SK-N-SH (cell line): Measurements from ENCODE around the gene B3GNT7. TPM values are rescaled to one million over a fixed set of nuclear protein-coding genes. Genes with fewer than 3 reads are reported as not detected.

Source experiments
- CTCF ChIA-PET: fragments of 300-600, 350-600 bp; formaldehyde crosslinking; extraction: SDS; loops from one replicate; lab custom pipeline; 2021; lab: Yijun Ruan, JAX
- POLR2A ChIA-PET: fragments of 350-600 bp; sonication (Branson Sonifier 250); formaldehyde crosslinking; extraction: SDS; loops from one replicate; lab custom pipeline; 2020; ENCODE audit warnings: antibody characterized with exemption, inconsistent platforms; lab: Yijun Ruan, JAX
- DNase-seq: peaks from one replicate; pipeline ENCODE4 v3.0.0; 2012
- H2AFZ ChIP-seq: fragments of 200-600 bp; sonication (generic); 2 replicates; pipeline ENCODE4 v1.8.1; 2016; ENCODE audit warnings: antibody characterized with exemption, mild to moderate bottlenecking, low read depth
- H3F3A ChIP-seq: fragments of 200-600 bp; sonication (generic); replicated peaks from 2 replicates; pipeline ENCODE3; 2016; ENCODE audit warnings: antibody characterized with exemption, mild to moderate bottlenecking; ENCODE audit not compliant: insufficient read depth
- H3K27ac ChIP-seq, 2 experiments: fragments of 200-500 bp in 1 of 2; fragments of 200-600 bp in 1 of 2; sonication (Bioruptor generic) in 1 of 2; sonication (generic), shearing (Covaris generic) in 1 of 2; 2 replicates each; pipeline versions ENCODE4 v1.5.1 to v1.6.1; 2014 to 2016; ENCODE audit warnings: low read depth in 2 of 2, inconsistent platforms in 1 of 2, low read length in 1 of 2, mild to moderate bottlenecking in 1 of 2, mixed read lengths in 1 of 2
- H3K27me3 ChIP-seq: fragments of 200-600 bp; sonication (generic), shearing (Covaris generic); 2 replicates; pipeline ENCODE4 v1.6.1; 2016; ENCODE audit warnings: mixed run types; ENCODE audit not compliant: insufficient read depth
- H3K36me3 ChIP-seq, 2 experiments: fragments of 200-500 bp in 1 of 2; fragments of 200-600 bp in 1 of 2; sonication (Bioruptor generic) in 1 of 2; sonication (generic) in 1 of 2; replicated peaks in 1 of 2; 2 replicates each; pipeline versions ENCODE3 to v1.5.1; 2014 to 2016; ENCODE audit warnings: low read length in 1 of 2, mild to moderate bottlenecking in 1 of 2; ENCODE audit not compliant: insufficient read depth in 2 of 2, control insufficient read depth in 1 of 2
- H3K4me1 ChIP-seq, 2 experiments: fragments of 200-500 bp in 1 of 2; fragments of 200-600 bp in 1 of 2; sonication (Bioruptor generic) in 1 of 2; sonication (generic), shearing (Covaris generic) in 1 of 2; 2 replicates each; pipeline versions ENCODE4 v1.5.1 to v1.6.1; 2014 to 2016; ENCODE audit warnings: low read depth in 1 of 2, low read length in 1 of 2, mixed run types in 1 of 2; ENCODE audit not compliant: insufficient read depth in 2 of 2, control insufficient read depth in 1 of 2
- H3K4me2 ChIP-seq: fragments of 200-600 bp; sonication (generic), shearing (Covaris generic); 2 replicates; pipeline ENCODE4 v1.6.1; 2017; ENCODE audit warnings: mixed run types
- H3K4me3 ChIP-seq, 2 experiments: fragments of 200-500 bp in 1 of 2; fragments of 200-600 bp in 1 of 2; sonication (Bioruptor generic) in 1 of 2; sonication (generic), shearing (Covaris generic) in 1 of 2; 2 replicates each; pipeline versions ENCODE4 v1.5.1 to v1.8.1; 2014 to 2016; ENCODE audit warnings: low read depth in 2 of 2, inconsistent platforms in 1 of 2, low read length in 1 of 2, mild to moderate bottlenecking in 1 of 2, mixed read lengths in 1 of 2, moderate library complexity in 1 of 2
- H3K79me2 ChIP-seq: fragments of 200-600 bp; sonication (generic); 2 replicates; pipeline ENCODE4 v1.8.1; 2017; ENCODE audit warnings: mild to moderate bottlenecking; ENCODE audit not compliant: insufficient read depth
- H3K9ac ChIP-seq: fragments of 200-600 bp; sonication (generic); 2 replicates; pipeline ENCODE4 v1.6.1; 2017; ENCODE audit warnings: mixed run types
- H3K9me2 ChIP-seq: fragments of 200-600 bp; sonication (generic); 2 replicates; pipeline ENCODE4 v1.6.1; 2017; ENCODE audit warnings: mixed run types
- H3K9me3 ChIP-seq: fragments of 200-600 bp; sonication (generic); 2 replicates; pipeline ENCODE4 v1.6.1; 2017; ENCODE audit warnings: mixed run types, mild to moderate bottlenecking, moderate library complexity
- H4K20me1 ChIP-seq: fragments of 200-600 bp; sonication (generic); 2 replicates; pipeline ENCODE4 v1.6.1; 2017; ENCODE audit warnings: mild to moderate bottlenecking, mixed run types; ENCODE audit not compliant: insufficient read depth
- EP300 ChIP-seq, 2 experiments: IDR thresholded peaks; 2 replicates each; pipeline versions ENCODE4 v1.4.0 to v1.6.1; 2012; ENCODE audit warnings: borderline replicate concordance in 1 of 2, low read depth in 1 of 2, low read length in 1 of 2
- EZH2phosphoT487 ChIP-seq: fragments of 200-600 bp; sonication (generic); IDR thresholded peaks from 2 replicates; pipeline ENCODE4 v1.6.1; 2017; ENCODE audit warnings: low read depth, mixed run types, mild to moderate bottlenecking, antibody characterized with exemption, moderate library complexity, borderline replicate concordance
- FOSL2 ChIP-seq: IDR thresholded peaks from 2 replicates; pipeline ENCODE4 v1.4.0; 2012; ENCODE audit warnings: low read depth, mild to moderate bottlenecking, moderate library complexity, borderline replicate concordance
- FOXJ3 ChIP-seq: sonication (generic); formaldehyde crosslinking; IDR thresholded peaks from 2 replicates; pipeline ENCODE4 v1.5.1; 2020; ENCODE audit warnings: mild to moderate bottlenecking, missing genetic modification reagents
- FOXM1 ChIP-seq: IDR thresholded peaks from 2 replicates; pipeline ENCODE4 v1.4.0; 2012; ENCODE audit warnings: low read depth, mild to moderate bottlenecking
- GABPA ChIP-seq: IDR thresholded peaks from 2 replicates; pipeline ENCODE4 v1.4.0; 2012; ENCODE audit warnings: low read depth, mild to moderate bottlenecking
- JUND ChIP-seq: IDR thresholded peaks from 2 replicates; pipeline ENCODE4 v1.4.0; 2012
- NRF1 ChIP-seq: IDR thresholded peaks from 2 replicates; pipeline ENCODE4 v1.6.1; 2012; ENCODE audit warnings: low read depth, mild to moderate bottlenecking, low read length
- RAD21 ChIP-seq: IDR thresholded peaks from 2 replicates; pipeline ENCODE4 v1.6.1; 2012; ENCODE audit warnings: mild to moderate bottlenecking, low read length
- SIN3A ChIP-seq: IDR thresholded peaks from 2 replicates; pipeline ENCODE4 v1.6.1; 2012; ENCODE audit warnings: low read depth, mild to moderate bottlenecking, low read length, moderate library complexity, borderline replicate concordance
- TAF1 ChIP-seq: IDR thresholded peaks from 2 replicates; pipeline ENCODE4 v1.6.1; 2012; ENCODE audit warnings: low read depth, mild to moderate bottlenecking, low read length, moderate library complexity, borderline replicate concordance
- YY1 ChIP-seq: IDR thresholded peaks from 2 replicates; pipeline ENCODE4 v1.4.0; 2012; ENCODE audit warnings: low read depth, mild to moderate bottlenecking
- WGBS: methylation state at CpG from one replicate; pipeline ENCODE4 v1.1.6; 2017; ENCODE audit warnings: low lambda C conversion rate; 5-methylcytosine and 5-hydroxymethylcytosine counted together
- polyA plus RNA-seq, 3 experiments: library from polyadenylated mRNA; depleted of rRNA; stranded (reverse); fragments of >200 nt; gene quantifications; 2 replicates each; pipeline ENCODE4 v1.2.3, GENCODE V29; 2012
- TF ChIP-seq, protein P1 (sequence below): IDR thresholded peaks from 2 replicates; pipeline ENCODE4 v1.4.0; 2012; ENCODE audit warnings: low read depth, borderline replicate concordance
- TF ChIP-seq, protein P2 (sequence below): fragments of 150-350 bp; IDR thresholded peaks from 2 replicates; pipeline ENCODE4 v1.6.1; 2016; ENCODE audit warnings: mild to moderate bottlenecking, low read depth, low read length
- TF ChIP-seq, protein P3 (sequence below): fragments of 200-600 bp; sonication (generic); IDR thresholded peaks from 2 replicates; pipeline ENCODE4 v1.6.1; 2017; ENCODE audit warnings: antibody characterized with exemption, mild to moderate bottlenecking, moderate library complexity
- TF ChIP-seq, protein P4 (sequence below): IDR thresholded peaks from 2 replicates; pipeline ENCODE4 v1.4.0; 2012; ENCODE audit warnings: low read depth, borderline replicate concordance
- TF ChIP-seq, protein P5 (sequence below): fragments of 150-350 bp; IDR thresholded peaks from 2 replicates; pipeline ENCODE4 v1.6.1; 2017; ENCODE audit warnings: antibody characterized with exemption, low read length, low read depth, borderline replicate concordance

Gene B3GNT7
- polyA plus RNA-seq, 1 of the 3 experiments (the other 2 are of a cell fraction), result 0.12 TPM

DNA sequence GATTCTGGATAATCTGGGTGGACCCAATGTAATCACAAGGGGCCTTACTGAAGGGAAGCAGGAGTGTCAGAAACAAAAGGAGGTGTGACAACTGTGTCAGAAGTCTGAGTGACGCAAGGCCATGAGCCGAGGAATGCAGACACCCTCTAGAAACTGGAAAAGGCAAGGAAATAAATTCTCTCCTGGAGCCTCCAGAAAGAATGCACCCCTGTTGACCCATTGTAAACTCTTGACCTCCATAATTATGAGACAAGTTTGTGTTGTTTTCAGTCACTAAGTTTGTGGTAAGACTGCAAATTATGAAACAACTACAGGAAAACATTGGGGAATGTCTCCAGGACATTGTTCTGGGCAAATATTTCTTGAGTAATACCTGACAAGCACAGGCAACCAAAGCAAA, 47.3 kb upstream of the B3GNT7 start:
- Histone ChIP-seq H3K9me2 (no peaks in the 10 kb centered on the region), H3K9me3 (no peaks in the 10 kb centered on the region), H3K9ac (no peak overlapping the region), H3K4me2 (no peak overlapping the region), H3F3A (peaks cover 5% of the 10 kb centered on the region), H3K4me1 (peaks cover 0 to 11% of the 10 kb centered on the region in 2 experiments; a peak in 2 of 4 replicates), H3K4me3 (no peak overlapping the region), H3K27ac (no peak overlapping the region), H4K20me1 (no peaks in the 10 kb centered on the region), H3K36me3 (peaks cover 3 to 6% of the 10 kb centered on the region in 2 experiments), H3K27me3 (no peaks in the 10 kb centered on the region), H2AFZ (no peak overlapping the region), H3K79me2 (no peaks in the 10 kb centered on the region)
- ChIA-PET CTCF (no interaction called here), POLR2A (no interaction called here)
- TF ChIP-seq FOSL2, result no peak
- TF ChIP-seq, protein P1, sequence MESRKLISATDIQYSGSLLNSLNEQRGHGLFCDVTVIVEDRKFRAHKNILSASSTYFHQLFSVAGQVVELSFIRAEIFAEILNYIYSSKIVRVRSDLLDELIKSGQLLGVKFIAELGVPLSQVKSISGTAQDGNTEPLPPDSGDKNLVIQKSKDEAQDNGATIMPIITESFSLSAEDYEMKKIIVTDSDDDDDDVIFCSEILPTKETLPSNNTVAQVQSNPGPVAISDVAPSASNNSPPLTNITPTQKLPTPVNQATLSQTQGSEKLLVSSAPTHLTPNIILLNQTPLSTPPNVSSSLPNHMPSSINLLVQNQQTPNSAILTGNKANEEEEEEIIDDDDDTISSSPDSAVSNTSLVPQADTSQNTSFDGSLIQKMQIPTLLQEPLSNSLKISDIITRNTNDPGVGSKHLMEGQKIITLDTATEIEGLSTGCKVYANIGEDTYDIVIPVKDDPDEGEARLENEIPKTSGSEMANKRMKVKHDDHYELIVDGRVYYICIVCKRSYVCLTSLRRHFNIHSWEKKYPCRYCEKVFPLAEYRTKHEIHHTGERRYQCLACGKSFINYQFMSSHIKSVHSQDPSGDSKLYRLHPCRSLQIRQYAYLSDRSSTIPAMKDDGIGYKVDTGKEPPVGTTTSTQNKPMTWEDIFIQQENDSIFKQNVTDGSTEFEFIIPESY, result no peak
- no peak for TF ChIP-seq FOXJ3 (CRISPR knock-in tag)
- TF ChIP-seq, protein P2, sequence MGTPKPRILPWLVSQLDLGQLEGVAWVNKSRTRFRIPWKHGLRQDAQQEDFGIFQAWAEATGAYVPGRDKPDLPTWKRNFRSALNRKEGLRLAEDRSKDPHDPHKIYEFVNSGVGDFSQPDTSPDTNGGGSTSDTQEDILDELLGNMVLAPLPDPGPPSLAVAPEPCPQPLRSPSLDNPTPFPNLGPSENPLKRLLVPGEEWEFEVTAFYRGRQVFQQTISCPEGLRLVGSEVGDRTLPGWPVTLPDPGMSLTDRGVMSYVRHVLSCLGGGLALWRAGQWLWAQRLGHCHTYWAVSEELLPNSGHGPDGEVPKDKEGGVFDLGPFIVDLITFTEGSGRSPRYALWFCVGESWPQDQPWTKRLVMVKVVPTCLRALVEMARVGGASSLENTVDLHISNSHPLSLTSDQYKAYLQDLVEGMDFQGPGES, result no peak
- no peak for TF ChIP-seq JUND
- TF ChIP-seq, protein P3, sequence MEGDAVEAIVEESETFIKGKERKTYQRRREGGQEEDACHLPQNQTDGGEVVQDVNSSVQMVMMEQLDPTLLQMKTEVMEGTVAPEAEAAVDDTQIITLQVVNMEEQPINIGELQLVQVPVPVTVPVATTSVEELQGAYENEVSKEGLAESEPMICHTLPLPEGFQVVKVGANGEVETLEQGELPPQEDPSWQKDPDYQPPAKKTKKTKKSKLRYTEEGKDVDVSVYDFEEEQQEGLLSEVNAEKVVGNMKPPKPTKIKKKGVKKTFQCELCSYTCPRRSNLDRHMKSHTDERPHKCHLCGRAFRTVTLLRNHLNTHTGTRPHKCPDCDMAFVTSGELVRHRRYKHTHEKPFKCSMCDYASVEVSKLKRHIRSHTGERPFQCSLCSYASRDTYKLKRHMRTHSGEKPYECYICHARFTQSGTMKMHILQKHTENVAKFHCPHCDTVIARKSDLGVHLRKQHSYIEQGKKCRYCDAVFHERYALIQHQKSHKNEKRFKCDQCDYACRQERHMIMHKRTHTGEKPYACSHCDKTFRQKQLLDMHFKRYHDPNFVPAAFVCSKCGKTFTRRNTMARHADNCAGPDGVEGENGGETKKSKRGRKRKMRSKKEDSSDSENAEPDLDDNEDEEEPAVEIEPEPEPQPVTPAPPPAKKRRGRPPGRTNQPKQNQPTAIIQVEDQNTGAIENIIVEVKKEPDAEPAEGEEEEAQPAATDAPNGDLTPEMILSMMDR, result no peak
- TF ChIP-seq FOXM1, result no peak
- TF ChIP-seq, protein P4, sequence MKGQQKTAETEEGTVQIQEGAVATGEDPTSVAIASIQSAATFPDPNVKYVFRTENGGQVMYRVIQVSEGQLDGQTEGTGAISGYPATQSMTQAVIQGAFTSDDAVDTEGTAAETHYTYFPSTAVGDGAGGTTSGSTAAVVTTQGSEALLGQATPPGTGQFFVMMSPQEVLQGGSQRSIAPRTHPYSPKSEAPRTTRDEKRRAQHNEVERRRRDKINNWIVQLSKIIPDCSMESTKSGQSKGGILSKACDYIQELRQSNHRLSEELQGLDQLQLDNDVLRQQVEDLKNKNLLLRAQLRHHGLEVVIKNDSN, result no peak
- TF ChIP-seq, protein P5, sequence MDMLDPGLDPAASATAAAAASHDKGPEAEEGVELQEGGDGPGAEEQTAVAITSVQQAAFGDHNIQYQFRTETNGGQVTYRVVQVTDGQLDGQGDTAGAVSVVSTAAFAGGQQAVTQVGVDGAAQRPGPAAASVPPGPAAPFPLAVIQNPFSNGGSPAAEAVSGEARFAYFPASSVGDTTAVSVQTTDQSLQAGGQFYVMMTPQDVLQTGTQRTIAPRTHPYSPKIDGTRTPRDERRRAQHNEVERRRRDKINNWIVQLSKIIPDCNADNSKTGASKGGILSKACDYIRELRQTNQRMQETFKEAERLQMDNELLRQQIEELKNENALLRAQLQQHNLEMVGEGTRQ, result no peak
- TF ChIP-seq NRF1, result no peak
- no peak for TF ChIP-seq SIN3A
- TF ChIP-seq TAF1, result no peak
- TF ChIP-seq YY1, result no peak
- no peak for TF ChIP-seq RAD21
- TF ChIP-seq GABPA, result no peak
- TF ChIP-seq EP300 (IDR thresholded peaks at IDR 0.05; ENCODE audit: borderline replicate concordance in 1 of 2, low read depth in 1 of 2, low read length in 1 of 2), result no peak
- TF ChIP-seq EZH2phosphoT487, result no peak
- DNase-seq, result no peak
- 97% methylated on average over 2 of the region's 2 CpGs for WGBS
